GM19193 (cell line): ENCODE data around the gene U2AF2.

Experiments used
- POLR2A ChIP-seq: IDR thresholded peaks from 4 replicates; pipeline ENCODE4 v1.6.1; 2011; ENCODE audit not compliant: insufficient read depth, insufficient read length; ENCODE audit errors: extremely low read depth

U2AF2 gene

DNA sequence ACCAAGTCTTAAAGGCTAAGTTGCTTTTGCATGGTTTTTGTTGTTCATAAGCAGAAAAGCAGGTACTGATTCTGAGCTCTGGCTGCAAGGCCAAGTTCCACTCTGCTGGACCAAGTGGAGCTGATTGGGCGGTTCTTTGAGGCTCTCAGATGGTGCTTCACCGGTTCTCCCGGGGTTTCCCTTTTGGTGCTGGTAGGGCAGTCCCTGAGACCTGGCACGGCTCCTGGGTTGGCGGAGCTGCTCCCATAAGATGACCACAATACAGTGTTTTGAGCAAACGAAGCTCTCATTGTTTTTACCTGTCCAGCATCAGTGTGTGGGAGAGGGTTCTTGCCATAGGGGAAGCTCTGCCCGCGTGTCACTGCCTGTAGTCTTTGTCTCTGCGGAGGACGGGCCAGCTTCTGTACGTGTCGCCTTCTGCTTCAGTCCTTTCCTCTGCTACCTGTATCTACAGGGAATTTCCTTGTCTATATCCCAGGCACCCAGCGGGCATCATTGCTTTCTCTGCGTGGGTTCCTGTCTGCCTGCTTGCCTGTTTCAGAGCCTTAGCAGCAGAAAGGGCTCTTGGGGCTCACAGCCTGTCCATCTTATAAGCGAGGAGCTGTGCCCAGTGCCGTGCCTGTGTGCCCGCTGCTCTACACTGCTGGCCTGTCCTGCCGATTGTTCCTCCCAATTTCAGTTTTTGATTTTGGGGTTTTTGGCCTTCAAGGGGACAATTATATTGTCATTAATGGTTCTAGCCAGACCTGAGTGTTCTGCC is 2.3 kb downstream of the U2AF2 start:
- no peak for TF ChIP-seq POLR2A

DNA sequence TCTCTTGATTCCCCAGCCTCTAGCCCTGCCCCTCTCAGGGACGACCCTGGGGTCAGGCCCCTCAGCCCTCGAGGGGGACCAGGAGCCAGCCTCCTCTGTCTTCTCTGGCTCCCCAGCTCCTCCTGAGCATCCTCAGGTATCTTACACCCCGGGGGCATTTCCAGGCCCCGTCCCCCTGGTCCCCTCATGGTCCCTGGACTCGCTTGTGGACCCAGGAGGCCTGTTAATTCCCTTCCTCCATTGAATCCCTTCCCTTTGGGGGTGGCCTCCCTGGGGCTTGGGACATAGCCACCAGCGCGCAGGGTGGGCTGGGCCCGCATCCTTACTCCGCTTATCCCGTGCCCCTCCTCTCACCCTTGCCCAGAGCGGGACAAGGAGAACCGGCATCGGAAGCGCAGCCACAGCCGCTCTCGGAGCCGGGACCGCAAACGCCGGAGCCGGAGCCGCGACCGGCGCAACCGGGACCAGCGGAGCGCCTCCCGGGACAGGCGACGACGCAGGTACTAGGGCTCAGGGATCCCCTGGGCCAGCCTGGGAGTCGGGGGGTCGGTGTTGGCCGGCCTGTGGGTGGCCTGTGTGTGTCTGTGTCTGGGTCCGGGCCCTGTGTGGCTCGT is 4.1 kb downstream of the U2AF2 start:
- no peak for TF ChIP-seq POLR2A

DNA sequence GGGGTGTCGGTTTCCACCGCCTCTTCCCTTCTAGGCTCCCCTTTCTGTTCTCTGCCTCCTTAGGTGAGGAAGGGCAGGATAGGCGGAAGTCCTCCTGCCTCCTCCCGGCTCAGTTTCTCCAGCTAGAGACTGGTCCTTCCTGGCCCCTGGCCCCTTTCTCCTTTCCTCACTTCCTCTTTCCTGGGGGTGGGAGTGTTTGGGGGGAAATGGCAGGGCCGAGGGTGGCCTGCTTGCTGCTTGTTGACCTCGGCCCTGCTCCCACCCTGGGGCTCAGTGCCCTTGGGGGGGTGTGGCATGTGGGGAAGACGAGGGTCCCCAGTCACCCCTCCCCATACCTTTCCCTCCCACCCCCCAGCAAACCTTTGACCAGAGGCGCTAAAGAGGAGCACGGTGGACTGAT is 5.0 kb downstream of the U2AF2 start:
- TF ChIP-seq POLR2A, result no peak

DNA sequence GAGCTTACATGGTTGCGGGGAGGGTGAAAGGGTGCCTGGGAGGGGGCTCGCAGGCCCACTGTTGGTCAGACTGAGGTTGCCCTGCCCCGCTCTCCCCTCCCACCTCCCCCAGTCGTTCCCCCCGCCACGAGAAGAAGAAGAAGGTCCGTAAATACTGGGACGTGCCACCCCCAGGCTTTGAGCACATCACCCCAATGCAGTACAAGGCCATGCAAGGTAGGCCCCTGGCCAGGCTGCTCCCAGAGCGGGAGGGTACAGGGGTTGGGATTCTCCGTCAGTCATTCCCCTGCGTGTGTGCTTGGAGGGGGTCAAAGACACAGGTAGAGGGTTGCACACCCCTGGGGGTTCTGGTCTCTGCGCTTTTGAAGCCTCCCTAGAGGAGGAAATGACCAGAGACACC is 5.6 kb downstream of the U2AF2 start:
- no peak for TF ChIP-seq POLR2A

DNA sequence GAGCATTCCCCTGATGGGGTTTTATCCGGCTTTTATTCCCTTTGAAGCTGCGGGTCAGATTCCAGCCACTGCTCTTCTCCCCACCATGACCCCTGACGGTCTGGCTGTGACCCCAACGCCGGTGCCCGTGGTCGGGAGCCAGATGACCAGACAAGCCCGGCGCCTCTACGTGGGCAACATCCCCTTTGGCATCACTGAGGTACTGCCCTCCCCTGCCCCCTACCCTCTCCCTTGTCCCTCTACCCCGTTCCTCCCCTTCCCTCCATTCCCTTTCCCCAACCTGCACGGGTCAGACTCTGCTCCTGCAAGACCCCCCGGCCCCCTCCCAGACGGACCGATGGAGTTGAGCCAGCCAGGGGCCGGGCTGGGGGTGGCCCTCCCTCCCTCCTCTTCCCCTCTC is 6.2 kb downstream of the U2AF2 start:
- no peak for TF ChIP-seq POLR2A

DNA sequence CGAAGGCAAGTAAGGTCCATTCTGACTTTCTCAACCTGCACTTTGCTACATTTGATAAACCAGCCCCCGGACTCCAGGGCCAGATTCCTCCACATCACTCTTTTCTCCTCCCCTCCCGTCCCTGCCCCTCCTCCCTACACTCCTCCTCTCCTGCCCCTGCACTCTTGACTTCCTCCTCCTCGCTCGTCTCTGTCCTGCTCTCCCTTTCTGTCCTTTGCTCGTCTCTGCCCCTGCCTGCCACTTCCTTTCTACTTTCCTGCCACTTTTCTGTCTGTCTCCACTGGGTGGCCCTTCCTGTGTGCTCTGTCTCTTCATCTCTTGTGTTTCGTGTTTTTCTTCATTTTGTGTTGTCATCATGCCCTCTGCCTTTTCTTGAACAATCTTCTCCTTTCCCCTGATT is 7.0 kb downstream of the U2AF2 start:
- TF ChIP-seq POLR2A, result no peak

DNA sequence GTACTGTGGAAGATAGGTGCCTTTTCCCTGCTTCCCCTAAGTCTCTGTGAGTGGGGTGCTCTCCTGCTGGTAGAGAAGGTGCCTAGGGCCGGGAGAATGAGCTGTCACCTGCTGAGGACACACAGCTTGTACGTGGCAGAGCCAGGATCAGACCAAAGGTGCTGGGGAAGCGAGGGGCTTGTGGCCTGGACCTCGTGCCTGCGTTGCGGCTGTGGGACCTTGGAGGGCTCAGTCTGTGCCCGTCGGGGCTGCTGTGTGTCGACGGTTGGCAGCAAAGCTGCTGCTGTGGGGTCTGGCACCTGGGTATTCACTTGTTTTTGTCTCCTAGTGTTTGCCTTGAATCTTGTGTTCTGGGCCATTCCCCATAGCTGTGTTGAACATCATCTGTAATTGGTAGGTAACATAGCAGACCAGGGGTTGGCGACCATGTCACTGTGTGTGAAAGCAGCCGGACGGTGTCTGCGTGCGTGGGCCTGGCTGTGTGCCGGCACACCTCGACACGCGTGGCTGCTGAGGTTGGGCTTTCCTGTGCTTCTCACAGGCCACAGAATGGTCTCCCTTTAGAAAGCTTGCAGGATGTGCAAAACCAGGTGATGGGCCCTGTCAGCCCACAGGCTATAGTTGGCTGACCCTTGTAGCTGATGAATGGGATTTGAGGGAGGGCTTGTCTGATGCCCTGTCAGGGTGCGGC is 9.2 kb downstream of the U2AF2 start:
- TF ChIP-seq POLR2A, result no peak

DNA sequence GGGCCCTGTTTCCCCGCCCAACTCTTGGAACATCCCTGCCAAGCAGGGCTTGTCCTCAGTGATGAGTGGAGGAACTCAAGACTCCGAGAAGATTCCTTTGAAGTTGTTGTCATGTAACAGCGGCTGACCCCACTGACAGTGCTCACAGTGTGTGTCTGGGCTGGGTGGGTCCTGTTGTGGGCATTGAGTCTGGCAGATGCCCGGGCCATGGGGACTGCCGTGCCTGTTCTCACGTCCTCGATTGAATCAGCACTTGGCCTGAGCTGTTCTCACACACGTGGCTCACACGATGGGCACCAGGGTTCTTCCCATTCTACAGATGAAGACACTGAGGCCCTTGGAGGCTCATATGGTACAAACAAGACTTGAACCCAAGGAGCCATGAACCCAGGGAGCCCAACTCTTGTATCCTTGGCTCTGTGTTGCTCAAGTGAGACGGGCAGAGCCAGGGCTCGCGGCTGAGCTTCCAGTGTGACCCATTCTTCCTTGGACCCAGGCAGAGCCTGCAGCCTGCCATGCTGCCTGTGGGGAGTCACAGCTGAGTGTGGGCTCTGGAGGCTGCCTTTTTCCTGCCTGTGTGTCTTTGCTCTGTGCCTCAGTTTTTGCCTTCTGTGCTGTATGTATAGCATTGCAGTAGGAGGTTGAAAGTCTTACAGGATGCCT is 11.6 kb downstream of the U2AF2 start:
- peak; percentile 5 for TF ChIP-seq POLR2A

DNA sequence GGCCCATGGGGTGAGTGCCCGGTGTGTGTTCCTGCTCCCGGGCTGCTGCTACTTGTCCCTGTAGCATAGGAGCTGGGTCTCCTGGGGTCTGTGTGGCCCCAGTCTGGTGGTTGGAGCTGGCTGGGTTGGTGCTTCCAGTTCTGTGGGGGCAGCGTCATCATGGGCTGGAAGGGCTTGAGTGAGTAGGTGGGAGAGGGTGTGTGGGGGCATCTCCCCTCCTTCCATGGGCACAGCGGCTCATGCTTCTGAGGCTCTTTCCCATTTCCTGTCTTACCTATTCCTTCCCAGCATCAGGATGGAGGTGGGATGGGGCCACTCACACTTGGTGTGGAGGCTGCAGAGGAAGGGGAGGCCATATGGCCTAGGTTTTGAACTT is 12.2 kb downstream of the U2AF2 start:
- no peak for TF ChIP-seq POLR2A

DNA sequence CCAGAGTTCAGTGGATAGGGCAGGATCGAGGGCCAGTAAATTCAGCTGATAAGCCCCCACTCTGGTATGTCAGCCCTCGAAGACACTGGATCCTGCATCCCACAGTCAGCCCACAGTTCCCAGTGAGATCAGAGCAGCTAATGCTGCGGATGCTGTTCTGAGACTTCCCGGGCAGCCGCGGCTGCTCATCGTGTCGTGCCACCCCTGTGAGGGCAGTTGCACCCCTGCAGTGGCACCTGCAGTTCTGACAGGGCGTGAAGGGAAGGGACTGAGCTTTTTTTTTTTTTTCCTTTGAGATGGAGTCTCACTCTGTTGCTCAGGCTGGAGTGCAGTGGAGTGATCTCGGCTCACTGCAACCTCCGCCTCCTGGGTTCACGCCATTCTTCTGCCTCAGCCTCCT is 12.7 kb downstream of the U2AF2 start:
- no peak for TF ChIP-seq POLR2A

DNA sequence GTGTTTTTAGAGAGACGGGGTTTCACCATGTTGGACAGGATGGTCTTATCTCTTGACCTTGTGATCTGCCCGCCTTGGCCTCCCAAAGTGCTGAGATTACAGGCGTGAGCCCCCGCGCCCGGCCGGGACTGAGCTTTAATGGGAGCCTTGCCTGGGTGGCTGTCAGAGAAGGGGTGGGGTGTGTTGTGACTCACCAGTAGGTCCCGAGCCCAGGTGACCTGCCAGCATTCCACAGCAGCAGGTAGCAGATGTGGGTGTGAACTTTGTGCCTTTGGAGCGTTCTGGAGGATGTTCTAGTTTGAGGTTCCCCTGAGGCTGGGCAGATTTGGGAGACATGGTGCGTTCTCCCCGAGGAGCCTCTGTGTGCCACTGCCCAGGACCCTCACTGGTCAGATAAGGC is 13.1 kb downstream of the U2AF2 start:
- no peak for TF ChIP-seq POLR2A

DNA sequence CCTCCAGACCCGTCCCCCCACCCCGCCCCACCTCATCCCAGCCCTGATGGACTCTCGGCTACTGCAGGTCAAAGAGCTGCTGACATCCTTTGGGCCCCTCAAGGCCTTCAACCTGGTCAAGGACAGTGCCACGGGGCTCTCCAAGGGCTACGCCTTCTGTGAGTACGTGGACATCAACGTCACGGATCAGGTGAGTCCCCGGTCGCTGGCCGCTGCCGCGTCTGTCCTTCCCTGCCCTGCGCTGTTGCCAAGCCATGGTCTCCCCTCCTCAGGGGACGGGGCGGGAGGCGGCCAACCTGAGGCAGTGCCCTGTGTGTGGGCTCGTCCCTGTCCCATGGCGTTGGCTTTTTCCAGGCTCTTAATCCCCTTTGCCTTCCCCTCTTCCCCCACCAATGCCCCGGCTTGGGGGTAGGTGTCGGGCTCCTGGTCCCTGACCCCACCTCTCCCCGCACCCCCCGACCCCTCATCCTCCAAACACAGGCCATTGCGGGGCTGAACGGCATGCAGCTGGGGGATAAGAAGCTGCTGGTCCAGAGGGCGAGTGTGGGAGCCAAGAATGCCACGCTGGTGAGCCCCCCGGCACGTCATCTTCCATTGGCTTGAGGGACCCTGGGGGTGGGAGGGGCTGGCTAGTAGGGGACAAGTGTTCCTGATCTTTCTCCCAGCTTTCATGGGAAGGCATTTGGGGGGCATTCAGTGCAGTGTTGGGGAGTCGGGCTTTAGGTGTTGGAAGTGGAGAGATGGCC is 13.9 kb downstream of the U2AF2 start:
- no peak for TF ChIP-seq POLR2A

DNA sequence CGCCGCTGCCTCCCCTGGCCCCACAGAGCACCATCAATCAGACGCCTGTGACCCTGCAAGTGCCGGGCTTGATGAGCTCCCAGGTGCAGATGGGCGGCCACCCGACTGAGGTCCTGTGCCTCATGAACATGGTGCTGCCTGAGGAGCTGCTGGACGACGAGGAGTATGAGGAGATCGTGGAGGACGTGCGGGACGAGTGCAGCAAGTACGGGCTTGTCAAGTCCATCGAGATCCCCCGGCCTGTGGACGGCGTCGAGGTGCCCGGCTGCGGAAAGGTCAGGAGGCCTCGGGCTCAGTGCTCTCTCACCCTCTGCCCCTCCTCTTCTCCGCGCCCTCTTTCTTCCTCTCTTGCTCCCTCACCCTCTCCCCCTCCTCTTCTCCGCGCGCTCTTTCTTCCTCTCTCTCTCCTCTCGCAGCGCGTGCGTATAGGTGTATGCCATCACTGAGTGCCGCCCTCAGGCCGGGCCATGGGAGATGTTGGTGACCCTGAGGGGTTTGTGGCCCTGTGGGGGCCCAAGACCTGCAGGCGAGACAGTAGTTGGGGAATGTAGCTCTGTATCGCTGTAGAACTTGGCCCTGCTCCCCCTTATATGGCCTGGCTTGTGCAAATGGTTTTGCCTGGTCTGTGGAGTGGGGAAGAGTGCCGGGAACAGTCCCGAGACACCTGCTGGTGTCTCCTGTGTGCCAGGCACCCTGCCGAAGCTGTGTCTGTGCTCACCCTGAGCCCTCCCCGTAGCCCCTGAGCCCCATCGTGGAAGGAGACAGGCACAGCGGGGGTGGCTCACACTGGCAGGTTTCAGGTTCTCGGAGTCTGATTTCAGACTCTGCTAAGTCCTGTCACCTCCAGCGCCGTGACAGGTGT is 14.8 kb downstream of the U2AF2 start:
- TF ChIP-seq POLR2A, result no peak

DNA sequence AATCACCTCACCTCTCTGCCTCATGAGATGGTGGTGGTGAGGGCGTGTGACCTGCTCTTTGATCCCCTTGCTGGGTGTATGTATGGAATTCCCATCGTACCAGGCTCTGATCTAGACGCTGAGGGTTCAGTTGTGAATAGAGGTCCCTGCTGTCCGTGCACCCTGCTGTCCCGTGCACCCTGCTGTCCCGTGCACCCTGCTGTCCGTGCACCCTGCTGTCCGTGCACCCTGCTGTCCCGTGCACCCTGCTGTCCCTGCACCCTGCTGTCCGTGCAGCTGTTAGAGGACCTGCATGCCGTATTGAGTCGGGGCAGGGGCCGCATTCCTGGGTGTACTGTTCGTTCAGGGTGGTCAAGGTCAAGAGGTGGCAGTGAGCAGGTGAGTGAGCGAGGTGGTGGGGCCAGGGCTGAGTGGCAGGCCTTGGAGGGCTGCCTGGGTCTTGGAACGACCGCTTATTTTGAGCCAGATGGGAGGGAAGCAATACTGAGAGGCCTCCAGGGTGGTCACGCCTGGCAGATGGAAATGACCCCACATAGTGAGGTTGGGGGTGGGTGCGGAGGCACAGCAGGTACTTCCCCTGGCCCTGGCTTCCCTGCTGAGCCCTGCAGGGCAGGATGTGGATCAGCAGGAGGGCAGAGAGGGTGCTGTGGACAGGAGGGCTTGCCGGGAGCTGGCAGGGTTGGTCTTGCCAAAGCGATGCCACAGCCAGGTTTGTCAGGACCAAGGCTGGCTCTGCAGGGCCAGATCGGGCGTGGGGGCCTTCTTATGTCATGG is 15.6 kb downstream of the U2AF2 start:
- TF ChIP-seq POLR2A, result no peak

DNA sequence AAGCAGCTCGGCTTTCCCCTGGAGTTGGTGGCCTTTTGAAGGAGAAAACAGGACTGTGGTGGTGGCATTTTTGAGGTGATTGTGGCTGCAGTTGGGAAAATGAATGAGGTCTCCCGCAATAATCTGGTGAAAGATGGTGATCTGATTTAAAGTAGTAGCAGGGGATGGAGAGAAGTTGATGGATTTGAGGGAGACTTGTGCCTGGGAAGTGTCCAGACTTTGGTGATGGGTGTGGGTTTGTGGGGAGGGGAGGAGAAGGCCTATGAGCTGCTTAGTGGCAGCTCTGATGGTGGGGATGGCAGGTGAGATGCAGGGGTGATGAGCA is 16.2 kb downstream of the U2AF2 start:
- no peak for TF ChIP-seq POLR2A
